HepG2 (cell line): ENCODE results near the gene ATN1. TPM values are rescaled to one million over a fixed set of nuclear protein-coding genes. Genes with fewer than 3 reads are reported as not detected.

Experiments
- ATAC-seq: fragments of 200-7000 bp; cut with Tn5 transposase; 3 replicates; pipeline ENCODE4 v1.9.1; 2020; ENCODE audit warnings: mild to moderate bottlenecking, moderate library complexity
- BruUV-seq: library from RNA; stranded (reverse); fragments of 400-500 nt; replicated peaks from 2 replicates; lab custom pipeline; 2021; lab: Mats Ljungman, UMichigan
- CTCF ChIA-PET: fragments of 300-600 bp; formaldehyde crosslinking; extraction: SDS; loops from one replicate; lab custom pipeline; 2021; ENCODE audit warnings: low total read pairs, inconsistent platforms, low intra/inter-chr PET ratio; lab: Yijun Ruan, JAX
- POLR2A ChIA-PET: fragments of 350-600 bp; sonication (Branson Sonifier 250); formaldehyde crosslinking; loops from one replicate; lab custom pipeline; 2020; ENCODE audit warnings: antibody characterized with exemption, inconsistent platforms; lab: Yijun Ruan, JAX
- DNase-seq: peaks from one replicate; pipeline ENCODE4 v3.0.0-alpha.2; 2015; ENCODE audit warnings: low spot score
- FAIRE-seq: peaks from 3 replicates; lab custom pipeline; 2011; peaks lifted over from hg19 to GRCh38; lab: Jason Lieb, UNC
- H2AFZ ChIP-seq: one replicate; pipeline ENCODE4 v1.6.1; 2011; ENCODE audit warnings: low read length, inconsistent platforms
- H3K27ac ChIP-seq: fragments of 300-600 bp; 3 replicates; pipeline ENCODE4 v1.8.0; 2011; ENCODE audit warnings: mixed run types, mild to moderate bottlenecking, mixed read lengths, low read length, inconsistent platforms; ENCODE audit not compliant: insufficient read depth; ENCODE audit errors: extremely low read length
- H3K27me3 ChIP-seq, 2 experiments: fragments of 200-600 bp in 1 of 2; 2 replicates in 1 of 2; 3 replicates in 1 of 2; pipeline versions ENCODE4 v1.6.0 to v1.8.0; 2011; ENCODE audit warnings: low read length in 2 of 2, mild to moderate bottlenecking in 2 of 2, moderate library complexity in 2 of 2, inconsistent platforms in 1 of 2; ENCODE audit not compliant: insufficient read depth in 2 of 2, control insufficient read depth in 1 of 2
- H3K36me3 ChIP-seq, 2 experiments: fragments of 200-600 bp in 1 of 2; replicated peaks in 1 of 2; 2 replicates in 1 of 2; 3 replicates in 1 of 2; pipeline versions ENCODE4 v1.5.1 to v1.8.0; 2011; ENCODE audit warnings: low read length in 2 of 2, inconsistent platforms in 1 of 2; ENCODE audit not compliant: insufficient read depth in 2 of 2, control insufficient read depth in 1 of 2
- H3K4me1 ChIP-seq: 2 replicates; pipeline ENCODE4 v1.5.1; 2012; ENCODE audit warnings: low read length, inconsistent platforms; ENCODE audit not compliant: insufficient read depth
- H3K4me2 ChIP-seq: 2 replicates; pipeline ENCODE4 v1.6.0; 2011; ENCODE audit warnings: low read depth, low read length, inconsistent platforms
- H3K4me3 ChIP-seq, 3 experiments: fragments of 200-600 bp in 1 of 3; sonication (generic), shearing (Covaris generic) in 1 of 3; replicated peaks in 1 of 3; 2 replicates each; pipeline ENCODE4 v1.5.1; 2011 to 2016; ENCODE audit warnings: low read length in 3 of 3, inconsistent platforms in 2 of 3, low read depth in 2 of 3, mild to moderate bottlenecking in 2 of 3, control low read depth in 1 of 3, mixed read lengths in 1 of 3; ENCODE audit not compliant: insufficient read depth in 1 of 3
- H3K79me2 ChIP-seq: one replicate; pipeline ENCODE4 v1.6.1; 2011; ENCODE audit warnings: low read length, inconsistent platforms; ENCODE audit not compliant: insufficient read depth
- H3K9ac ChIP-seq: 2 replicates; pipeline ENCODE4 v1.6.0; 2011; ENCODE audit warnings: mild to moderate bottlenecking, low read depth, low read length, inconsistent platforms; ENCODE audit not compliant: insufficient read depth
- H3K9me3 ChIP-seq: 2 replicates; pipeline ENCODE4 v1.5.1; 2012; ENCODE audit warnings: mild to moderate bottlenecking, low read length
- H4K20me1 ChIP-seq: 2 replicates; pipeline ENCODE4 v1.6.0; 2011; ENCODE audit warnings: inconsistent platforms, mild to moderate bottlenecking, low read length, moderate library complexity; ENCODE audit not compliant: insufficient read depth
- ATF3 ChIP-seq: sonication (generic); formaldehyde crosslinking; IDR thresholded peaks from 2 replicates; pipeline ENCODE4 v1.4.0; 2020; ENCODE audit warnings: missing genetic modification reagents
- CERS6 ChIP-seq: sonication (generic); formaldehyde crosslinking; IDR thresholded peaks from 2 replicates; pipeline ENCODE4 v1.5.0; 2020; ENCODE audit warnings: missing genetic modification reagents
- FOXJ3 ChIP-seq: sonication (generic); formaldehyde crosslinking; IDR thresholded peaks from 2 replicates; pipeline ENCODE4 v1.4.0; 2020; ENCODE audit warnings: missing genetic modification reagents, mild to moderate bottlenecking, borderline replicate concordance
- RAD21 ChIP-seq: fragments of 450-650 bp; formaldehyde crosslinking; IDR thresholded peaks from 2 replicates; pipeline ENCODE4 v1.5.0; 2020; ENCODE audit warnings: mild to moderate bottlenecking
- RCOR2 ChIP-seq: IDR thresholded peaks from 2 replicates; pipeline ENCODE4 v1.6.1; 2016; ENCODE audit warnings: missing biosample characterization, missing genetic modification reagents
- STAT6 ChIP-seq: sonication (generic); formaldehyde crosslinking; IDR thresholded peaks from 2 replicates; pipeline ENCODE4 v1.4.0; 2020; ENCODE audit warnings: missing genetic modification reagents, mild to moderate bottlenecking, borderline replicate concordance
- YEATS2 ChIP-seq: sonication (generic); formaldehyde crosslinking; IDR thresholded peaks from 2 replicates; pipeline ENCODE4 v1.4.0; 2020; ENCODE audit warnings: missing genetic modification reagents, borderline replicate concordance
- ZNF253 ChIP-seq: sonication (generic); formaldehyde crosslinking; IDR thresholded peaks from 2 replicates; pipeline ENCODE4 v1.8.0; 2022; ENCODE audit warnings: mild to moderate bottlenecking, missing genetic modification reagents, borderline replicate concordance
- ZNF292 ChIP-seq: sonication (generic); formaldehyde crosslinking; IDR thresholded peaks from 2 replicates; pipeline ENCODE4 v1.8.1; 2022; ENCODE audit warnings: mild to moderate bottlenecking, low read depth, missing genetic modification reagents, borderline replicate concordance
- ZNF782 ChIP-seq: sonication (generic); formaldehyde crosslinking; IDR thresholded peaks from 2 replicates; pipeline ENCODE4 v1.4.0; 2020; ENCODE audit warnings: missing genetic modification reagents, mild to moderate bottlenecking, borderline replicate concordance
- WGBS: methylation state at CpG from one replicate; pipeline ENCODE4 v1.1.6; 2017; ENCODE audit warnings: low lambda C conversion rate; 5-methylcytosine and 5-hydroxymethylcytosine counted together
- in situ Hi-C: cut with HindIII; loops from 2 replicates; pipeline ENCODE4 v1.10.0; 2017; ENCODE audit warnings: low pct_unique_long_range_greater_than_20kb; ENCODE audit not compliant: extremely low pct_ligation_motif_present
- intact Hi-C: fragments of 100-400 bp; cut with micrococcal nuclease; formaldehyde crosslinking; loops from one replicate; pipeline ENCODE4 v1.10.0; 2022; ENCODE audit not compliant: unreplicated experiment
- polyA plus RNA-seq, 8 experiments: library from polyadenylated mRNA; depleted of rRNA in 3 of 8; stranded (reverse) in 7 of 8; unstranded in 1 of 8; fragments of >200 nt; fragmentation: Illumina TruSeq in 4 of 8; extraction: Trizol in 4 of 8; gene quantifications; 2 replicates each; pipeline versions ENCODE4 v1.2.1 to v1.2.3, GENCODE V29; 2011 to 2016; ENCODE audit warnings: low read depth in 4 of 8, missing spikeins in 1 of 8, mixed read lengths in 1 of 8; ENCODE audit not compliant: insufficient read depth in 1 of 8
- total RNA-seq, 5 experiments: library from RNA; depleted of rRNA; stranded (reverse); fragments of >200 nt; fragmentation: Illumina TruSeq; extraction: Trizol; gene quantifications; 2 replicates each; pipeline ENCODE4 v1.2.3, GENCODE V29; 2016; ENCODE audit warnings: low read depth in 1 of 5
- TF ChIP-seq, protein P1 (sequence below): sonication (generic); formaldehyde crosslinking; IDR thresholded peaks from 2 replicates; pipeline ENCODE4 v1.4.0; 2020; ENCODE audit warnings: mild to moderate bottlenecking, low read depth, missing genetic modification reagents

Gene ATN1
- total and polyA plus RNA-seq, 2 of the 13 experiments (the other 11 are each of a cell fraction or from before 2014, with no cell fraction given), result 2.1 to 8.6 TPM

DNA sequence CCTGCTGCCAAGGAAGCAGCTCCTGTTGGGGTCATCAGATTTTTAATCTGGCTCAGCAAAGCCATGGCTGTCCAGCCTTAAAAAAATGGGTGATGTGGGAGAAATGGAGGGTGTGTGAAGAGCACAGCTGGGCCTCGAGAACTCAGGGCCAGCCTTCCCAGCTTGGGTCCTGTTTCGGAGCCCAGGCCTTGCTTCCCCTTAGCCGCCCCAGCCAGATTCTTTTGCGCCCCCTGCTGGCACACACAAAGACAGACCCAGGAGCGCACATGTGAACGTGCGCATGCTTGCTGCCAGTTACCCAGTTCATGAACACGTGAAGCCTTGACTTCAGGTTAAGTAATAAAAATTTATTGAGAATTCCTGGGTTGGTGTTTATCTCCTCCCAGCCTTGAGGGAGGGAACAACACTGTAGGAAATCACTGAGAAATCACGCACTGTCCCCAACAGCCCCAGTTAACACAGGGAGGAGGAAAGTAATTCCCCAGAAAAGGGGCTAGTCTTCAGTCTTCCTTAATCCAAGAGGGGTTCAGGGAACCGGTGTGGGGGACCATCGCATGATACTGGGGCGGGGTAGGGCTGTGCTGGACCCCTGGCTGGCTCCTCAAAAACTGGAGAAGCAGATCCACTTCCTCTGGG, 37.4 kb downstream of the ATN1 start:
- Histone ChIP-seq H3K27me3 (no peaks in the 10 kb centered on the region; a peak in 1 of 5 replicates), H4K20me1 (no peaks in the 10 kb centered on the region; the same call in 1 of the 2 replicates), H3K4me2 (no peak overlapping the region), H3K4me1 (peaks cover 57% of the 10 kb centered on the region), H2AFZ (no peak overlapping the region), H3K27ac (peak overlapping the region; percentile 46), H3K9me3 (no peaks in the 10 kb centered on the region), H3K79me2 (peaks cover 25% of the 10 kb centered on the region), H3K36me3 (peaks cover 22 to 38% of the 10 kb centered on the region in 2 experiments), H3K9ac (no peak overlapping the region), H3K4me3 (no peak overlapping the region)
- in situ Hi-C loops, result no loop called here
- ATAC-seq, result peak; percentile 54
- intact Hi-C loops, result no loop called here
- ChIA-PET POLR2A (interaction anchor here (0.9 to 8.0 kb wide), 6 partner anchors 16 to 96 kb away, joined by 3 to 180 read pairs (median 6); partner anchors contain the start of genes C12orf57, LPCAT3, RNU7-1 and SPSB2), CTCF (interaction anchor here (0.6 to 2.1 kb wide), 7 partner anchors 19 to 229 kb away, joined by 3 to 15 read pairs (median 4); partner anchors contain the start of genes C12orf57 and RNU7-1)
- FAIRE-seq, result peak; percentile 47
- 55% methylated on average over 12 of the region's 12 CpGs for WGBS
- no TSS peak for BruUV-seq
- peak; percentile 72 for DNase-seq
- TF ChIP-seq RAD21 (peak; percentile 65), CERS6 (CRISPR knock-in tag) (no peak), ZNF292 (CRISPR knock-in tag) (no peak), YEATS2 (CRISPR knock-in tag) (0 out of 2 replicates have a peak, but pooled peaks have one; percentile 20), FOXJ3 (0 out of 2 replicates have a peak, but pooled peaks have one; percentile 17), STAT6 (CRISPR knock-in tag) (no peak), ATF3 (CRISPR knock-in tag) (no peak), ZNF253 (CRISPR knock-in tag) (no peak), ZNF782 (no peak), RCOR2 (CRISPR knock-in tag) (no peak)
- TF ChIP-seq, protein P1, sequence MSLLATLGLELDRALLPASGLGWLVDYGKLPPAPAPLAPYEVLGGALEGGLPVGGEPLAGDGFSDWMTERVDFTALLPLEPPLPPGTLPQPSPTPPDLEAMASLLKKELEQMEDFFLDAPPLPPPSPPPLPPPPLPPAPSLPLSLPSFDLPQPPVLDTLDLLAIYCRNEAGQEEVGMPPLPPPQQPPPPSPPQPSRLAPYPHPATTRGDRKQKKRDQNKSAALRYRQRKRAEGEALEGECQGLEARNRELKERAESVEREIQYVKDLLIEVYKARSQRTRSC (CRISPR knock-in tag), result no peak
